Pancreas (tissue), 10 donors: ENCODE results near the gene LAMB1. TPM values are rescaled to one million over a fixed set of nuclear protein-coding genes. Genes with fewer than 3 reads are reported as not detected.

ENCODE experiments used
- ATAC-seq, 4 donors: fragments of 200-7000 bp; cut with Tn5 transposase; one replicate each; pipeline versions ENCODE4 v1.8.0 to v1.9.1; 2020; ENCODE audit warnings: mild to moderate bottlenecking in 4 of 4, moderate library complexity in 4 of 4
- DNase-seq, 6 donors: peaks; one replicate each; pipeline ENCODE4 v3.0.0-alpha.2; 2020
- FAIRE-seq: peaks from 2 replicates; lab custom pipeline; 2012; peaks lifted over from hg19 to GRCh38; lab: Jason Lieb, UNC
- H3K27ac ChIP-seq, 4 donors: fragments of 200-600 bp; sonication (generic); 1 replicate in 3 of 4; 2 replicates in 1 of 4; pipeline versions ENCODE4 v1.5.0 to v1.8.0; 2020
- H3K27me3 ChIP-seq, 4 donors: fragments of 200-600 bp; one replicate each; pipeline ENCODE4 v1.8.0; 2021
- H3K36me3 ChIP-seq, 3 donors: fragments of 200-600 bp; sonication (generic) in 1 of 3; one replicate each; pipeline versions ENCODE4 v1.5.0 to v1.8.0; 2020 to 2021
- H3K4me1 ChIP-seq, 3 donors: fragments of 200-600 bp; one replicate each; pipeline ENCODE4 v1.8.0; 2021
- H3K4me3 ChIP-seq, 4 donors: fragments of 200-600 bp; sonication (generic) in 2 of 4; one replicate each; pipeline versions ENCODE4 v1.5.0 to v1.8.0; 2020 to 2021
- H3K9me3 ChIP-seq, 4 donors: fragments of 200-600 bp; one replicate each; pipeline ENCODE4 v1.8.0; 2021
- WGBS, 2 donors: extraction: QIAGEN DNeasy Blood & Tissue Kit; methylation state at CpG; one replicate each; pipeline ENCODE4 v1.1.7; 2013; 5-methylcytosine and 5-hydroxymethylcytosine counted together
- intact Hi-C, 3 donors: fragments of 100-400 bp; cut with DNase I; formaldehyde crosslinking; loops; one replicate each; pipeline versions ENCODE4 v1.11.1 to v1.14.2; 2022
- polyA plus RNA-seq, 2 donors: library from polyadenylated mRNA; stranded (reverse); fragments of 200-250 nt; gene quantifications; one replicate each; pipeline ENCODE4 v1.2.3, GENCODE V29; 2013
- total RNA-seq, 6 donors: library from RNA; stranded (reverse); fragmentation: NEBNext Ultra II Directional in 4 of 6; extraction: Animal tissue kit (Norgen Biotek cat#: 25700) in 4 of 6; gene quantifications; one replicate each; pipeline versions ENCODE4 v1.2.1 to v1.2.4, GENCODE V29; 2021 to 2023
- TF ChIP-seq, protein P1 (sequence below), 4 donors: fragments of 200-600 bp; sonication (generic) in 3 of 4; IDR thresholded peaks; one replicate each; pipeline versions ENCODE4 v1.5.0 to v1.8.0; 2021; ENCODE audit warnings: antibody characterized with exemption in 4 of 4
- donor health status: healthy with polysubstance abuse.
- donor health status: DM: no; HTN: no; CAD: no; lungs with moderate emphysema.
- donor health status: DM: no; HTN: no; CAD: no.
- donor health status: control.
- donor health status: control.
- donor health status: Bipolar disorder and iron deficiency.
- donor health status: DM: yes; HTN: yes; CAD: no.
- donor health status: DM: no; HTN: no; CAD: no.
- donor health status: DM: no; HTN: no; CAD: no.
- donor health status: DM: yes; HTN: yes; CAD: no.

Gene LAMB1
- total and polyA plus RNA-seq, 8 donors = 25.5 to 169 (median 106) TPM

DNA sequence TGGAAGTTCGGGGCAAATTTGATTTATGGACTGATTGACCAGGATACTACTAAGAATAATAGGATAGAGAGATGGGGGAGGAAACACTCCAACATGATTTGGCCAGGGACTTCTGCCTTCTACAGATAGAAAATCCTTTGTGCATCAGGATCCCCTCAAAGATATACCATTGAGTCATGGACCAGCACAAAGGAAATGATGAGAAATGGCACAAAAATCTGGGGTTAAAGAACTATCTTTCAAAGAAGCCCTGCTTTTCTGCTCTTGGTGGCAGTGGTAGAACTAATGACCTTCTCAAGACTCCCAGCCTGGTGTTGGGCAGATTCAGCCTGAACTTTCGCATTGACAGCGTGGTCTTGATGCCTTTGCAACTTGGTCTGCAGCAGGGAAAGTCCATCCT lies 27.6 kb upstream of the LAMB1 start:
- Histone ChIP-seq H3K27ac (no peak overlapping the region), H3K9me3 (no peaks in the 10 kb centered on the region), H3K4me1 (peaks cover 0 to 14% (median 10%) of the 10 kb centered on the region in 3 donors), H3K36me3 (no peaks in the 10 kb centered on the region), H3K27me3 (no peaks in the 10 kb centered on the region), H3K4me3 (no peak overlapping the region)
- TF ChIP-seq, protein P1, sequence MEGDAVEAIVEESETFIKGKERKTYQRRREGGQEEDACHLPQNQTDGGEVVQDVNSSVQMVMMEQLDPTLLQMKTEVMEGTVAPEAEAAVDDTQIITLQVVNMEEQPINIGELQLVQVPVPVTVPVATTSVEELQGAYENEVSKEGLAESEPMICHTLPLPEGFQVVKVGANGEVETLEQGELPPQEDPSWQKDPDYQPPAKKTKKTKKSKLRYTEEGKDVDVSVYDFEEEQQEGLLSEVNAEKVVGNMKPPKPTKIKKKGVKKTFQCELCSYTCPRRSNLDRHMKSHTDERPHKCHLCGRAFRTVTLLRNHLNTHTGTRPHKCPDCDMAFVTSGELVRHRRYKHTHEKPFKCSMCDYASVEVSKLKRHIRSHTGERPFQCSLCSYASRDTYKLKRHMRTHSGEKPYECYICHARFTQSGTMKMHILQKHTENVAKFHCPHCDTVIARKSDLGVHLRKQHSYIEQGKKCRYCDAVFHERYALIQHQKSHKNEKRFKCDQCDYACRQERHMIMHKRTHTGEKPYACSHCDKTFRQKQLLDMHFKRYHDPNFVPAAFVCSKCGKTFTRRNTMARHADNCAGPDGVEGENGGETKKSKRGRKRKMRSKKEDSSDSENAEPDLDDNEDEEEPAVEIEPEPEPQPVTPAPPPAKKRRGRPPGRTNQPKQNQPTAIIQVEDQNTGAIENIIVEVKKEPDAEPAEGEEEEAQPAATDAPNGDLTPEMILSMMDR (IDR thresholded peaks at IDR 0.05) = no peak
- intact Hi-C loops = no loop called here
- ATAC-seq (no peak), FAIRE-seq (no peak), DNase-seq (no peak)
- WGBS, 2 donors = 94 to 95% methylated on average over 3 of the region's 3 CpGs

DNA sequence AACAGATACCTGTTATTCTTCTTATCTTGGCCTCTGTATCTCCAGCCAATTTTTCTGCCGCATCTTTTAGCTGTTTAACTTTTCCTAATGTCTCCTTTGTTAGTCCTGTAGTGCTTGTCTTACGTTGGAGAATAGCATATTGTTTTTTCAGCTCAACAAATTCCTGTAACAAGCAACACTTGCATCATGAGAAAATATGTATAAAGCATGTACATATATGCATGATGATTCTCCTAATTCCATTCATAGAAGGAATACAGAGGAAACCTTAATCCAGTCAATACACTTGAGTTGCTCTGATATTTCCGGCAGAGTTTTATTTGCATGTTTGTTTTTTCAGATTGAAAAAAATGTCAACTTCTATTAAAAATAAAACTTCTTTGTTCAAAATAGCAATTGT lies 26.1 kb upstream of the LAMB1 start:
- no peak for ATAC-seq

DNA sequence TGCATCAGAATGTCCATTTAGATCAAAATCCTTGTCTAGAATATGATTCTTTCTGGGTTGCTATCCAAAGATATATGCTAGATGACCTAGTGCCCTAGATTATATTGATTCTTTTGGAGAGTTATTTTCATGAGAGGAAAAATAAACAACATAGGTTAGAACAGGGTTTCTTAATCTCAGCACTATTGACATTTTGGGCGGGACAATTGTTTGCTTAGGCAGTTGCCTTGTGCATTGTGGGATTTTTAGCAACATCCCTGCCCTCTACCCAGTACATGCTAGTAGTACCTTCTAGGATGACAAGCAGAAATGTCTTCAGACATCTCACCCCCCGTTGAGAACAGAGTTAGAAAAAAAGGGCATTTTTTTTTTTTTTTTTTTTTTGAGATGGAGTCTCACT lies 25.1 kb upstream of the LAMB1 start:
- H3K4me3 ChIP-seq = no peak overlapping the region
- intact Hi-C loops = no loop called here
- no peaks in the 10 kb centered on the region for H3K36me3 ChIP-seq
- H3K9me3 ChIP-seq = no peaks in the 10 kb centered on the region
- 31 to 32% methylated on average over 2 of the region's 2 CpGs for WGBS, 2 donors
- ATAC-seq = peak in 3 of 4 donors; percentile 44 to 70 (median 49)
- DNase-seq = no peak
- no peaks in the 10 kb centered on the region for H3K27me3 ChIP-seq
- no peaks in the 10 kb centered on the region for H3K4me1 ChIP-seq
- TF ChIP-seq, protein P1 (IDR thresholded peaks at IDR 0.05) = no peak
- no peak for FAIRE-seq
- H3K27ac ChIP-seq = no peak overlapping the region

More for the DNA sequence above, 26.1 kb upstream of the LAMB1 start:
- Histone ChIP-seq H3K27me3 (no peaks in the 10 kb centered on the region), H3K4me1 (peaks cover 0 to 7% (median 3%) of the 10 kb centered on the region in 3 donors), H3K9me3 (no peaks in the 10 kb centered on the region), H3K4me3 (no peak overlapping the region), H3K27ac (no peak overlapping the region), H3K36me3 (no peaks in the 10 kb centered on the region)
- FAIRE-seq (no peak), DNase-seq (no peak)
- 91 to 96% methylated on average over 3 of the region's 3 CpGs for WGBS, 2 donors
- intact Hi-C loops = no loop called here
- TF ChIP-seq, protein P1 (IDR thresholded peaks at IDR 0.05) = no peak

DNA sequence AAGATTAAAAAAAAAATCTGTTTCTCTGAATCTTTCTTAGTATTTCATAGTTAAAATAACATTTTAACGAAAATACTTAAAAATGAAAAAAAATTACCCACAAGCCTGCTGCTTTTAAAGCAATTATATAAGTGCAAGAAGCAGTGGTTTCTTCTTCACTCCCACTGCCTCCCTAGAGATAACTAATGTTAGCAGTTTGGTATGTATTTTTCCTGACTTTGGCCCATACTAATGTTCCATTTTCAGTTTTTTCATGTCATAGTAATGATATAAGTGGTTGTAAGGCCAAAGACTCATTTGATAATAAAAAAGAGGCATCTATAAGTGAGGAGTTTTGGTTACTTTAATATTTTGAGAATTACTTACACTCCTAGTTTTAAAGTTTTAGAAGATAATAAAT lies 24.3 kb upstream of the LAMB1 start:
- WGBS, 2 donors = 67 to 83% methylated on average over 1 of the region's 1 CpG
- H3K27ac ChIP-seq = no peak overlapping the region
- no peaks in the 10 kb centered on the region for H3K36me3 ChIP-seq
- FAIRE-seq (no peak), ATAC-seq (no peak), DNase-seq (no peak)
- H3K9me3 ChIP-seq = no peaks in the 10 kb centered on the region
- H3K27me3 ChIP-seq = no peaks in the 10 kb centered on the region
- no peaks in the 10 kb centered on the region for H3K4me1 ChIP-seq
- H3K4me3 ChIP-seq = no peak overlapping the region
- intact Hi-C loops = no loop called here
- TF ChIP-seq, protein P1 (IDR thresholded peaks at IDR 0.05) = no peak

DNA sequence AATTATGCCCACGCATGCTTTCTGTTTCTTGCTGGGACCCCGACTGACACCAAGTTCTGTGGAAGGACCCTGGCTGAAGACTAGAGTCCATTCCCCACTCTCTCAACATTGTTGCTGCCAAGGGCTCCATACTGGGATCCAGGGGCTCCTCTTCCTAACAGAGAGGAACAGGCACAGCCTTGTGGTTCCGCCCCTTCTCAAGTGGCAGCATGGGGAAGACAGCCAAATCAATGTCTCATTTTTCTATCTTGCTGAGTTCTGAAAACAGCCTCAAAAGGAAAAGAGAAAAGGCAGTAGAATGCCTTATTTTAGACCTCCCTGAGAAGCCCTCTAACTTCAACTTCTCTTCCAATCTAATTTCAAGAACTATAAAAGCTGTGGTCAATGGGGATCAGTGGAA lies 23.7 kb upstream of the LAMB1 start:
- no peak for DNase-seq
- ATAC-seq = no peak
- Histone ChIP-seq H3K27ac (no peak overlapping the region), H3K4me3 (no peak overlapping the region), H3K4me1 (no peaks in the 10 kb centered on the region), H3K27me3 (no peaks in the 10 kb centered on the region), H3K9me3 (no peaks in the 10 kb centered on the region), H3K36me3 (no peaks in the 10 kb centered on the region)
- 93 to 96% methylated on average over 3 of the region's 3 CpGs for WGBS, 2 donors
- TF ChIP-seq, protein P1 (IDR thresholded peaks at IDR 0.05) = no peak
- no peak for FAIRE-seq
- intact Hi-C loops = no loop called here
